ENCODE results near the gene HOXA4. TPM values are rescaled to one million over a fixed set of nuclear protein-coding genes. Genes with fewer than 3 reads are reported as not detected.
A peak's percentile ranks its signal among the peaks of the same experiment; 100 is the strongest.

HOXA4 gene
- 1 to 10 TPM in 1 of 4 donors, under 1 TPM in 2, not detected in 1; 0.14 to 7.7 (median 0.26) TPM for total RNA-seq

- intact Hi-C loops (cut with DNase I; ENCODE audit: low total_unique reads): no loop called here
- H3K36me3 ChIP-seq: no peaks in the 10 kb centered on the region
- peaks cover 0 to 3% of the 10 kb centered on the region in 2 donors for H3K4me1 ChIP-seq
- TF ChIP-seq CTCF (IDR thresholded peaks at IDR 0.05) (no peak), POLR2A (IDR thresholded peaks at IDR 0.05) (peak; percentile 37 to 60)
- H3K27ac ChIP-seq: peak within 1 kb of the TSS; percentile 82
- H3K9me3 ChIP-seq: no peaks in the 10 kb centered on the region
- peak within 1 kb of the TSS; percentile 62 to 64 for H3K4me3 ChIP-seq
- no peaks in the 10 kb centered on the region for H3K27me3 ChIP-seq
- peak; percentile 90 to 92 for DNase-seq
Measured at GRCh38 chr7:27130540-27131389, at the start of gene HOXA4. HOXA4 (minus strand) TSS chr7:27130757; CDS start chr7:27130733, 24 bp downstream.

GRCh38 chr7:27179503-27180430 is 49.2 kb upstream of the HOXA4 start:
- Histone ChIP-seq H3K9me3 (no peaks in the 10 kb centered on the region), H3K27ac (peak overlapping the region; percentile 94 to 96), H3K36me3 (no peaks in the 10 kb centered on the region), H3K4me3 (peak overlapping the region; percentile 58 to 66), H3K4me1 (no peaks in the 10 kb centered on the region), H3K27me3 (no peaks in the 10 kb centered on the region)
- peak; percentile 86 to 90 for DNase-seq
- intact Hi-C loops (cut with DNase I; ENCODE audit: low total_unique reads): loop anchor here (5.0 kb wide), 1 partner anchor 1322 kb away; no protein-coding TSS in a partner anchor
- TF ChIP-seq CTCF (IDR thresholded peaks at IDR 0.05) (peak; percentile 68 to 94 (median 84)), POLR2A (IDR thresholded peaks at IDR 0.05) (peak in 1 of 2 donors; percentile 52)

- peak; percentile 16 to 23 for DNase-seq
- intact Hi-C loops (cut with DNase I; ENCODE audit: low total_unique reads): no loop called here
- Histone ChIP-seq H3K9me3 (no peaks in the 10 kb centered on the region), H3K4me1 (no peaks in the 10 kb centered on the region), H3K36me3 (no peaks in the 10 kb centered on the region), H3K27ac (peak overlapping the region; percentile 94 to 96), H3K4me3 (peak overlapping the region; percentile 58 to 66), H3K27me3 (no peaks in the 10 kb centered on the region)
- TF ChIP-seq CTCF (IDR thresholded peaks at IDR 0.05): no peak
- TF ChIP-seq POLR2A (IDR thresholded peaks at IDR 0.05): no peak
Measured at GRCh38 chr7:27179030-27179429, 48.5 kb upstream of the HOXA4 start.

GRCh38 chr7:27178366-27178765 is 47.8 kb upstream of the HOXA4 start:
- no peaks in the 10 kb centered on the region for H3K4me1 ChIP-seq
- peak overlapping the region; percentile 94 to 96 for H3K27ac ChIP-seq
- intact Hi-C loops (cut with DNase I; ENCODE audit: low total_unique reads): no loop called here
- H3K27me3 ChIP-seq: no peaks in the 10 kb centered on the region
- H3K36me3 ChIP-seq: no peaks in the 10 kb centered on the region
- H3K4me3 ChIP-seq: peak overlapping the region; percentile 58 to 66
- peak; percentile 45 to 65 for DNase-seq
- TF ChIP-seq CTCF (IDR thresholded peaks at IDR 0.05) (no peak), POLR2A (IDR thresholded peaks at IDR 0.05) (no peak)
- H3K9me3 ChIP-seq: no peaks in the 10 kb centered on the region
